K562 (cell line): Measurements from ENCODE around the gene RPL36AL. TPM values are rescaled to one million over a fixed set of nuclear protein-coding genes. Genes with fewer than 3 reads are reported as not detected.

Source experiments
- ARNT ChIP-seq, 2 experiments: fragments of 450-650 bp; IDR thresholded peaks; 2 replicates each; pipeline ENCODE4 v1.6.1; 2016; ENCODE audit warnings: mild to moderate bottlenecking in 1 of 2
- DIDO1 ChIP-seq: fragments of 450-650 bp; IDR thresholded peaks from 2 replicates; pipeline ENCODE4 v1.6.1; 2016; ENCODE audit warnings: low read depth, missing biosample characterization, missing genetic modification characterization
- ETS1 ChIP-seq: conservative IDR thresholded peaks from 2 replicates; pipeline ENCODE4 v1.6.1; 2011; ENCODE audit warnings: low read depth, mild to moderate bottlenecking, low read length; ENCODE audit not compliant: control insufficient read depth
- FOXP1 ChIP-seq: sonication (generic); formaldehyde crosslinking; IDR thresholded peaks from 2 replicates; pipeline ENCODE4 v1.8.0; 2022; ENCODE audit warnings: mild to moderate bottlenecking, missing genetic modification reagents
- HDAC2 ChIP-seq: fragments of 450-650 bp; IDR thresholded peaks from 2 replicates; pipeline ENCODE4 v1.6.1; 2016; ENCODE audit warnings: mild to moderate bottlenecking
- KLF10 ChIP-seq: fragments of 250-450 bp; sonication (Bioruptor Pico); IDR thresholded peaks from 2 replicates; pipeline ENCODE4 v1.6.1; 2021; ENCODE audit warnings: matching md5 sums
- MBD2 ChIP-seq: sonication (generic); IDR thresholded peaks from 2 replicates; pipeline ENCODE4 v1.6.1; 2016; ENCODE audit warnings: low read depth, borderline replicate concordance
- MCM3 ChIP-seq: fragments of 450-650 bp; IDR thresholded peaks from 2 replicates; pipeline ENCODE4 v1.6.1; 2016
- PHF20 ChIP-seq: fragments of 450-650 bp; IDR thresholded peaks from 2 replicates; pipeline ENCODE4 v1.6.1; 2018; ENCODE audit not compliant: partially characterized antibody
- RB1 ChIP-seq: fragments of 450-650 bp; IDR thresholded peaks from 2 replicates; pipeline ENCODE4 v1.6.1; 2017; ENCODE audit warnings: low read depth, mild to moderate bottlenecking
- SIX5 ChIP-seq, 2 experiments: IDR thresholded peaks; 2 replicates each; pipeline ENCODE4 v1.6.1; 2011; ENCODE audit warnings: low read length in 2 of 2, borderline replicate concordance in 1 of 2, low read depth in 1 of 2, mild to moderate bottlenecking in 1 of 2, moderate library complexity in 1 of 2; ENCODE audit not compliant: insufficient read depth in 1 of 2
- TAF9B ChIP-seq: fragments of 450-650 bp; IDR thresholded peaks from 2 replicates; pipeline ENCODE4 v1.6.1; 2018; ENCODE audit warnings: mild to moderate bottlenecking; ENCODE audit not compliant: partially characterized antibody
- XRCC5 ChIP-seq: fragments of 200-400 bp; formaldehyde crosslinking; IDR thresholded peaks from 2 replicates; pipeline ENCODE4 v1.6.1; 2017; ENCODE audit warnings: low read depth, mild to moderate bottlenecking, low read length
- ZBTB33 ChIP-seq: sonication (generic); formaldehyde crosslinking; IDR thresholded peaks from 2 replicates; pipeline ENCODE4 v1.8.1; 2023; ENCODE audit warnings: mild to moderate bottlenecking, missing genetic modification reagents
- ZBTB40 ChIP-seq, 2 experiments: fragments of 450-650 bp in 1 of 2; sonication (generic) in 1 of 2; formaldehyde crosslinking in 1 of 2; IDR thresholded peaks; 2 replicates each; pipeline versions ENCODE4 v1.7.1 to v1.9.0; 2016 to 2022; ENCODE audit warnings: inconsistent platforms in 1 of 2, mild to moderate bottlenecking in 1 of 2, missing genetic modification reagents in 1 of 2
- ZNF217 ChIP-seq: sonication (generic); formaldehyde crosslinking; IDR thresholded peaks from 2 replicates; pipeline ENCODE4 v1.8.0; 2022; ENCODE audit warnings: mild to moderate bottlenecking, missing genetic modification reagents
- polyA plus RNA-seq, 8 experiments: library from polyadenylated mRNA; depleted of rRNA in 4 of 8; stranded (reverse) in 5 of 8; unstranded in 3 of 8; fragments of >200 nt; fragmentation: Nextera tagmentation in 2 of 8; fragmentation: Illumina TruSeq in 1 of 8; extraction: Ambion mirVana in 2 of 8; extraction: Trizol in 1 of 8; gene quantifications; 2 replicates each; pipeline versions ENCODE4 v1.2.1 to v1.2.3, GENCODE V29; 2011 to 2014; ENCODE audit warnings: inconsistent platforms in 1 of 8, missing spikeins in 1 of 8
- total RNA-seq, 7 experiments: library from RNA; depleted of rRNA in 6 of 7; stranded (reverse); fragments of >200 nt in 6 of 7; fragmentation: Illumina TruSeq in 2 of 7; extraction: Trizol in 2 of 7; gene quantifications; 2 replicates each; pipeline versions ENCODE4 v1.2.1 to v1.2.3, GENCODE V29; 2011 to 2021; ENCODE audit warnings: low replicate concordance in 1 of 7

Gene RPL36AL
- total and polyA plus RNA-seq, 9 of the 15 experiments (the other 6 are each of a cell fraction or from before 2014, with no cell fraction given): 146 to 674 (median 360) TPM

- TF ChIP-seq ZBTB33 (CRISPR knock-in tag): no peak
- TF ChIP-seq KLF10 (CRISPR knock-in tag): no peak
- 0 out of 2 replicates have a peak, but pooled peaks have one; percentile 33 for TF ChIP-seq DIDO1
- no peak for TF ChIP-seq HDAC2
- TF ChIP-seq ARNT (IDR thresholded peaks at IDR 0.05): no peak
- no peak for TF ChIP-seq ZBTB40 (IDR thresholded peaks at IDR 0.05)
- TF ChIP-seq ZBTB40 (CRISPR knock-in tag; IDR thresholded peaks at IDR 0.05): no peak
- peak; percentile 94 for TF ChIP-seq TAF9B
- TF ChIP-seq MCM3: no peak
- TF ChIP-seq FOXP1: peak; percentile 86
- TF ChIP-seq ETS1: no peak
- peak; percentile 70 for TF ChIP-seq RB1
- TF ChIP-seq SIX5 (IDR thresholded peaks at IDR 0.05; ENCODE audit: borderline replicate concordance in 1 of 2, insufficient read depth in 1 of 2, low read depth in 1 of 2, low read length in 2 of 2): no peak
- peak; percentile 53 for TF ChIP-seq PHF20
- no peak for TF ChIP-seq MBD2
- TF ChIP-seq XRCC5: no peak
- no peak for TF ChIP-seq ZNF217 (CRISPR knock-in tag)
Measured at GRCh38 chr14:49598485-49599300, 21.7 kb downstream of the RPL36AL start, which contains the start of gene LRR1 (continued).
